ENCODE measurements around the gene GCH1.
"Not testable (repeated sequence)": the region's sequence is repeated elsewhere in the genome, so short reads cannot be mapped to it uniquely, and the experiment has no call there.

Gene GCH1

GRCh38 chr14:54927551-54927950 lies 24.9 kb upstream of the GCH1 start:
- no peak for TF ChIP-seq CTCF (IDR thresholded peaks at IDR 0.05; ENCODE audit: low read length, missing control alignments)
- no peak for DNase-seq (ENCODE audit: low read depth)
- no peak overlapping the region for H3K4me3 ChIP-seq (replicated peaks; ENCODE audit: low read depth, low read length)

GRCh38 chr14:54926570-54926969 lies 23.9 kb upstream of the GCH1 start:
- DNase-seq (ENCODE audit: low read depth); H3K4me3 ChIP-seq (replicated peaks; ENCODE audit: low read depth, low read length): not testable (repeated sequence)

GRCh38 chr14:54922598-54922997 lies 20.0 kb upstream of the GCH1 start:
- TF ChIP-seq CTCF (IDR thresholded peaks at IDR 0.05; ENCODE audit: low read length, missing control alignments), result no peak
- DNase-seq (ENCODE audit: low read depth), result no peak
- no peak overlapping the region for H3K4me3 ChIP-seq (replicated peaks; ENCODE audit: low read depth, low read length)

GRCh38 chr14:54920052-54920451 lies 17.4 kb upstream of the GCH1 start:
- no peak overlapping the region for H3K4me3 ChIP-seq (replicated peaks; ENCODE audit: low read depth, low read length)
- DNase-seq (ENCODE audit: low read depth), result no peak
- no peak for TF ChIP-seq CTCF (IDR thresholded peaks at IDR 0.05; ENCODE audit: low read length, missing control alignments)

- no peak for DNase-seq (ENCODE audit: low read depth)
- no peak for TF ChIP-seq CTCF (IDR thresholded peaks at IDR 0.05; ENCODE audit: low read length, missing control alignments)
- no peak overlapping the region for H3K4me3 ChIP-seq (replicated peaks; ENCODE audit: low read depth, low read length)
These were observed 16.7 kb upstream of the GCH1 start for GRCh38 chr14:54919330-54919729.

GRCh38 chr14:54918427-54918826 lies 15.8 kb upstream of the GCH1 start:
- no peak overlapping the region for H3K4me3 ChIP-seq (replicated peaks; ENCODE audit: low read depth, low read length)
- DNase-seq (ENCODE audit: low read depth), result no peak
- no peak for TF ChIP-seq CTCF (IDR thresholded peaks at IDR 0.05; ENCODE audit: low read length, missing control alignments)

GRCh38 chr14:54916101-54916500 lies 13.5 kb upstream of the GCH1 start:
- H3K4me3 ChIP-seq (replicated peaks; ENCODE audit: low read depth, low read length), result no peak overlapping the region
- no peak for DNase-seq (ENCODE audit: low read depth)
- no peak for TF ChIP-seq CTCF (IDR thresholded peaks at IDR 0.05; ENCODE audit: low read length, missing control alignments)
